Transverse colon (tissue), 4 donors: ENCODE results near the gene JAKMIP2. TPM values are rescaled to one million over a fixed set of nuclear protein-coding genes. Genes with fewer than 3 reads are reported as not detected.

Experiments used
- DNase-seq: peaks from one replicate; pipeline ENCODE4 v3.0.0-alpha.2; 2019
- H3K27ac ChIP-seq, 4 donors: fragments of 200-600 bp; sonication (generic); 2 replicates each; pipeline ENCODE4 v1.5.1; 2016 to 2018; ENCODE audit warnings: inconsistent platforms in 4 of 4
- H3K27me3 ChIP-seq: fragments of 200-600 bp; sonication (generic); 2 replicates; pipeline ENCODE4 v1.5.1; 2017; ENCODE audit warnings: inconsistent platforms
- H3K36me3 ChIP-seq, 4 donors: fragments of 200-600 bp; sonication (generic); 2 replicates each; pipeline ENCODE4 v1.5.1; 2017 to 2019; ENCODE audit warnings: inconsistent platforms in 4 of 4
- H3K4me1 ChIP-seq, 4 donors: fragments of 200-600 bp; sonication (generic); 2 replicates each; pipeline ENCODE4 v1.5.1; 2017 to 2020; ENCODE audit warnings: inconsistent platforms in 4 of 4
- H3K4me3 ChIP-seq, 4 donors: fragments of 200-600 bp; sonication (generic); 1 replicate in 1 of 4; 2 replicates in 3 of 4; pipeline versions ENCODE4 v1.5.1 to v1.6.1; 2017 to 2019; ENCODE audit warnings: inconsistent platforms in 4 of 4
- H3K9me3 ChIP-seq, 2 donors: fragments of 200-600 bp; sonication (generic); 2 replicates each; pipeline ENCODE4 v1.5.1; 2017 to 2019; ENCODE audit warnings: inconsistent platforms in 2 of 2
- EP300 ChIP-seq: sonication (generic); formaldehyde crosslinking; IDR thresholded peaks from one replicate; pipeline ENCODE4 v1.6.1; 2017; ENCODE audit warnings: antibody characterized with exemption, low read depth
- POLR2A ChIP-seq: fragments of 450-650 bp; IDR thresholded peaks from one replicate; pipeline ENCODE4 v1.6.1; 2016; ENCODE audit warnings: antibody characterized with exemption, mild to moderate bottlenecking, moderate library complexity
- POLR2AphosphoS5 ChIP-seq, 3 donors: sonication (generic); formaldehyde crosslinking; IDR thresholded peaks; one replicate each; pipeline ENCODE4 v1.6.1; 2016; ENCODE audit warnings: antibody characterized with exemption in 3 of 3
- WGBS, 2 donors: methylation state at CpG; one replicate each; pipeline ENCODE4 v1.1.5; 2018; ENCODE audit warnings: low coverage in 1 of 2; 5-methylcytosine and 5-hydroxymethylcytosine counted together
- in situ Hi-C, 4 donors: fragments of 200-750 bp; cut with MboI; loops; one replicate each; pipeline versions ENCODE4 v1.15.0 to v1.15.1; 2017; ENCODE audit warnings: low sequenced_read_pairs in 3 of 4, low pct_ligation_motif_present in 1 of 4, low pct_unique_long_range_greater_than_20kb in 1 of 4
- intact Hi-C: fragments of 100-400 bp; cut with DNase I; formaldehyde crosslinking; loops from one replicate; pipeline ENCODE4 v1.15.1; 2023; ENCODE audit warnings: low total_unique reads
- total RNA-seq, 4 donors: library from RNA; depleted of rRNA; stranded (reverse); fragments of >200 nt; gene quantifications; one replicate each; pipeline ENCODE4 v1.1.0, GENCODE V29; 2016
- TF ChIP-seq, protein P1 (sequence below), 5 experiments: fragments of 200-600 bp in 3 of 5; fragments of 450-650 bp in 2 of 5; sonication (generic) in 3 of 5; IDR thresholded peaks; 1 replicate in 2 of 5; 2 replicates in 3 of 5; pipeline ENCODE4 v1.5.1; 2016 to 2017; ENCODE audit warnings: antibody characterized with exemption in 5 of 5, inconsistent platforms in 3 of 5, mild to moderate bottlenecking in 2 of 5, moderate library complexity in 1 of 5

Gene JAKMIP2
- total RNA-seq, 4 donors from 2014 or later, result 0.37 to 0.79 (median 0.40) TPM

DNA sequence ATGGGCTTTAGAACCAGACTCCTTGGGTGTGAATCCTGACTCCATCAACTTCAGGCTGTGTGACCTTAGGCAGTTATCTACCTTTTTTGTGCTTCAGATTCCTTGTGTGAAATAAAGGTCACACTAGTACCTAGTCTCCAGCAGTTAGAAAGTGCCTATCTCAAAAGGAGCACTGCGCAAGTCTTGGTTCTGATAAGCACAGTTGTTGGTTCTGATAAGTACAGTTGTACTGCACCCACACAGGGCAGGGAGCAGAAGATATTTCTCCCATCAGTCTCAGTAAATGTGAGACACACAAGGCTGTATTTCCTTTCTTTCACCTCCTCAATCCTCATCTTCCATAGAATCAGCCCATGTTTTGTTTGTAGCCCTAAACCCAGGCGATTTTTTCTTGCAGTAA lies 156.1 kb downstream of the JAKMIP2 start:
- in situ Hi-C loops, result loop anchor here in 3 of 4 donors (5.0 to 10.0 kb wide), 2 partner anchors 196 to 198 kb away; no protein-coding TSS in a partner anchor
- no peak for DNase-seq

DNA sequence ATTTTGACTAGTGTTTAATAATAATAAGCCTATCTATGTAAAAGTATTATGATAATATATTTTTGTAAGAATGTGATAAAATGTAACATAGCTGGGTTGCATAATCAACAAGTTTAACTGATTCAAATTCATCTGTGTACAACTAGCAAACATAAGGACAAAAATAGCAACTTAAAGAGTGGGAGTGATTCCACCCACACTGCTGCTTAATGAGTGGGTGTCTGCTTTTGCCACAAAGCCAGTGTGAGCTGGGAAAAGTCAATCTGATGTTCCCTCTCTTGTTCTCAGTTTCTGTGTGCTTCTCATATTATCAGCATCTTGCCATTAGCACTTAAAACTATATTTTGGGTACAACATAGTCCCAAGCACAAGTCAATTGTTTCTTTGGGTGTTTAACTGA lies 161.5 kb downstream of the JAKMIP2 start:
- intact Hi-C loops, result no loop called here
- H3K27ac ChIP-seq, result no peak overlapping the region

More for the DNA sequence above, 156.1 kb downstream of the JAKMIP2 start:
- Histone ChIP-seq H3K4me1 (no peaks in the 10 kb centered on the region), H3K9me3 (no peaks in the 10 kb centered on the region), H3K4me3 (no peak overlapping the region), H3K27ac (no peak overlapping the region), H3K27me3 (no peaks in the 10 kb centered on the region), H3K36me3 (no peaks in the 10 kb centered on the region)
- 70 to 89% methylated on average over 1 to 2 of the region's 2 CpGs for WGBS, 2 donors
- intact Hi-C loops, result loop anchor here (2.0 kb wide), 1 partner anchor 196 kb away; no protein-coding TSS in a partner anchor
- TF ChIP-seq POLR2A (no peak), EP300 (no peak), POLR2AphosphoS5 (IDR thresholded peaks at IDR 0.05) (no peak)
- TF ChIP-seq, protein P1, sequence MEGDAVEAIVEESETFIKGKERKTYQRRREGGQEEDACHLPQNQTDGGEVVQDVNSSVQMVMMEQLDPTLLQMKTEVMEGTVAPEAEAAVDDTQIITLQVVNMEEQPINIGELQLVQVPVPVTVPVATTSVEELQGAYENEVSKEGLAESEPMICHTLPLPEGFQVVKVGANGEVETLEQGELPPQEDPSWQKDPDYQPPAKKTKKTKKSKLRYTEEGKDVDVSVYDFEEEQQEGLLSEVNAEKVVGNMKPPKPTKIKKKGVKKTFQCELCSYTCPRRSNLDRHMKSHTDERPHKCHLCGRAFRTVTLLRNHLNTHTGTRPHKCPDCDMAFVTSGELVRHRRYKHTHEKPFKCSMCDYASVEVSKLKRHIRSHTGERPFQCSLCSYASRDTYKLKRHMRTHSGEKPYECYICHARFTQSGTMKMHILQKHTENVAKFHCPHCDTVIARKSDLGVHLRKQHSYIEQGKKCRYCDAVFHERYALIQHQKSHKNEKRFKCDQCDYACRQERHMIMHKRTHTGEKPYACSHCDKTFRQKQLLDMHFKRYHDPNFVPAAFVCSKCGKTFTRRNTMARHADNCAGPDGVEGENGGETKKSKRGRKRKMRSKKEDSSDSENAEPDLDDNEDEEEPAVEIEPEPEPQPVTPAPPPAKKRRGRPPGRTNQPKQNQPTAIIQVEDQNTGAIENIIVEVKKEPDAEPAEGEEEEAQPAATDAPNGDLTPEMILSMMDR (IDR thresholded peaks at IDR 0.05), result no peak

DNA sequence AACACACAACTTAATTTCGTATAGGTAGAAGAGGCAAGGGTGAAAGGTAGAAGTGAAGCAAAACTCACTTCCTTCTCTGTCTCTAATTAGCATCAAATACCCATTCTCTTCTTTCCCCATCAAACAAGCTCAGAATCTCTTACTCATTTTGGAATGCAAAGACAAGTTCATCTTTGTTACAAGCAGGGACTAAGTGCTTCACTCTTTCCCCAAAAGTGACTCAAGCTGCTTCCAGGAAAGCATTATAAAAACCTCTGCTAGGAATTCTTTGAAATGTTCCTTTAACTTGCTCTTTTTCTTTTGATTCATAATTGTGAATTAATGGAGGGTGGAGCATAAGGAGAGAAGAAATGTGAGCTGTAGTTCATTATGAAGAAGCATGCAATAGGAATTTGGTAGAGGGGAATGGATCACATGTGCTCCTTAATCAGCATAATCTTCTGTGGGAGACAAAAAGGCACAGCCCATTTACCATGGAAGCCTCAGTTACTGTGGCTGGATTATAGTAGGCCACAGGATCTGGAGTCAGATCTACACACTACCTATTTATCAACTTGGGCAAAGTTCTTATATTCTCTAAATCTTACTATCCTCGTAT lies 163.1 kb downstream of the JAKMIP2 start:
- H3K4me3 ChIP-seq, result no peak overlapping the region
- TF ChIP-seq POLR2A (no peak), EP300 (no peak), POLR2AphosphoS5 (IDR thresholded peaks at IDR 0.05) (no peak)
- TF ChIP-seq, protein P1 (IDR thresholded peaks at IDR 0.05), result no peak
- no peaks in the 10 kb centered on the region for H3K4me1 ChIP-seq
- H3K9me3 ChIP-seq, result no peaks in the 10 kb centered on the region
- no peaks in the 10 kb centered on the region for H3K27me3 ChIP-seq
- in situ Hi-C loops, result no loop called here
- 75 to 85% methylated on average over 2 of the region's 2 CpGs for WGBS, 2 donors
- no peaks in the 10 kb centered on the region for H3K36me3 ChIP-seq
- no peak for DNase-seq
- H3K27ac ChIP-seq, result no peak overlapping the region
- intact Hi-C loops, result no loop called here

More for the DNA sequence above, 161.5 kb downstream of the JAKMIP2 start:
- TF ChIP-seq EP300 (no peak), POLR2A (no peak), POLR2AphosphoS5 (IDR thresholded peaks at IDR 0.05) (no peak)
- TF ChIP-seq, protein P1 (IDR thresholded peaks at IDR 0.05), result no peak
- H3K36me3 ChIP-seq, result no peaks in the 10 kb centered on the region
- no peak for DNase-seq
- no peaks in the 10 kb centered on the region for H3K9me3 ChIP-seq
- no peaks in the 10 kb centered on the region for H3K4me1 ChIP-seq
- no peaks in the 10 kb centered on the region for H3K27me3 ChIP-seq
- H3K4me3 ChIP-seq, result no peak overlapping the region
- in situ Hi-C loops, result loop anchor here in 2 of 4 donors (10.0 kb wide), 1 partner anchor 204 kb away; no protein-coding TSS in a partner anchor

DNA sequence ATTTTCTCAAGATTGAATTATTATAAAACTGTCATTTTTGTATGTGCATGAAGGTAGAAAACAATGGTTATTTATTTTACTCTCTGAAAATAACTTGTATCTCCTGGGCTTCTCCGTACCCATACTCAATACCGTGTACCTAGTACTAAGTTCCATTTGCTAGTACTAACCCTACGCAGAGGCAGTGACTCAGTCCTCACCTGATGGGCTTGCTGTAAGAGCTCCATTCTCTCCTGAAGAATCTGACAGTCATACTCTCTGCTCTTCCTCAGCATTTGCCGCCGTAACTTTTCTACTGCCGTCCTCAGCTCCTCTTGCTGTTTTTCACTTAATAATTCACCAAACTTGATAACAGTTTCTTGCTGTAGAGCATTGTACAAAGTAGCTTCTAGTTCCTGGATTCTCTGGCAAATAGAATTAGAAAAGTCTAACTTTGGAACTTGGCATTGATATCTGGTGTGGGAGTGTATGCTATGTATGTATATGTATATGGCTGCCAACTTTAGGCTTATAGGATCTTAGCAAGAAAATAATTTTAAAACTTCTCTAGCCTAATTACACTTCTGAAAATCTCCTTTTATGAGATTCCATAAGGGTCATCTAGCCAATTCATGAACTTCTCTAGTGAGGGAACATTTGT lies 164.7 kb downstream of the JAKMIP2 start:
- DNase-seq, result no peak
- intact Hi-C loops (no loop called here), in situ Hi-C loops (no loop called here)
- H3K9me3 ChIP-seq, result no peaks in the 10 kb centered on the region
- no peak overlapping the region for H3K4me3 ChIP-seq
- 86 to 89% methylated on average over 6 of the region's 6 CpGs for WGBS, 2 donors
- no peaks in the 10 kb centered on the region for H3K27me3 ChIP-seq
- TF ChIP-seq POLR2AphosphoS5 (IDR thresholded peaks at IDR 0.05) (no peak), EP300 (no peak), POLR2A (no peak)
- TF ChIP-seq, protein P1 (IDR thresholded peaks at IDR 0.05), result no peak
- H3K27ac ChIP-seq, result no peak overlapping the region
- no peaks in the 10 kb centered on the region for H3K4me1 ChIP-seq
- no peaks in the 10 kb centered on the region for H3K36me3 ChIP-seq
